ENCODE measurements around the gene MDC1.
"Not testable (repeated sequence)": the region's sequence is repeated elsewhere in the genome, so short reads cannot be mapped to it uniquely, and the experiment has no call there.

MDC1 gene

DNA sequence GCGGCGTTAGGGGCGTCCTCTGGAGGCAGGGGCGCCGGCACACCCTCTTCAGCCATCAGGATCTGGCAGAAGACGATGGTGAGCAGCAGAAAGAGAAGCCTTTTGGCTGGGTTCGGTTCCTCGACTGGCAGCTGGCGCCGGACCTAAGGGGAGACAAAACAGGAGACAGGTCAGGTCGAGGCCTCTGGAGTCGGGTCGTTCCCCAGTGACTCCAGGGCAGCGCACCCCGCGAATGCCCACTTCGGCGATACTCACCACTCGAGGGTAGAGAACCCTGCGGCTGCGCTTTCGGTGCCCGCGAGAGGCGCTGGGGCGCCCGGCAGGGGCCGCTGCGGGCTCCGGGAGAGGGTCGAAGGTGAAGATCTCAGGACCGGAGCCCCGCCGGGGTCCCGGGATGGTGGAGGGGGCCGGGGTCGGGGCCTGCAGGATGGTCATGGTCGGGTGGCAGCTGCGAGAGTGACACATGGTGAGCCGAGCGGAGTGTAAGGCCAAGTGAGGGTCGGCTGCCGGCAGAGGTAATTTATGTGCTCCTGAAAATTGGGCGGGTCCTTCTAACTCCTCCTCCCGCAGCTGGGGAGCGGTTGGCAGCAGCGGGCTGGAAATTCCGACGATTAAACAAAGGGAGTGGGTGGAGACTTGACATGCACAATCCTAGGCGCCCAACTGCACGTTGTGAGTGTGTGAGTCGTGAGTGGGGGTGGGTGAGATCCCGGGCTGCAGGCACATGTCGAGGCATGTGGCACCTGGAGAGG, 27.1 kb upstream of the MDC1 start, which contains the start of gene IER3:
Gene IER3, minus strand, starts transcription at position 494 of the 752 bp plus-strand sequence. Its CDS starts 29 bp downstream, at position 465.
- peak; percentile 78 for DNase-seq

DNA sequence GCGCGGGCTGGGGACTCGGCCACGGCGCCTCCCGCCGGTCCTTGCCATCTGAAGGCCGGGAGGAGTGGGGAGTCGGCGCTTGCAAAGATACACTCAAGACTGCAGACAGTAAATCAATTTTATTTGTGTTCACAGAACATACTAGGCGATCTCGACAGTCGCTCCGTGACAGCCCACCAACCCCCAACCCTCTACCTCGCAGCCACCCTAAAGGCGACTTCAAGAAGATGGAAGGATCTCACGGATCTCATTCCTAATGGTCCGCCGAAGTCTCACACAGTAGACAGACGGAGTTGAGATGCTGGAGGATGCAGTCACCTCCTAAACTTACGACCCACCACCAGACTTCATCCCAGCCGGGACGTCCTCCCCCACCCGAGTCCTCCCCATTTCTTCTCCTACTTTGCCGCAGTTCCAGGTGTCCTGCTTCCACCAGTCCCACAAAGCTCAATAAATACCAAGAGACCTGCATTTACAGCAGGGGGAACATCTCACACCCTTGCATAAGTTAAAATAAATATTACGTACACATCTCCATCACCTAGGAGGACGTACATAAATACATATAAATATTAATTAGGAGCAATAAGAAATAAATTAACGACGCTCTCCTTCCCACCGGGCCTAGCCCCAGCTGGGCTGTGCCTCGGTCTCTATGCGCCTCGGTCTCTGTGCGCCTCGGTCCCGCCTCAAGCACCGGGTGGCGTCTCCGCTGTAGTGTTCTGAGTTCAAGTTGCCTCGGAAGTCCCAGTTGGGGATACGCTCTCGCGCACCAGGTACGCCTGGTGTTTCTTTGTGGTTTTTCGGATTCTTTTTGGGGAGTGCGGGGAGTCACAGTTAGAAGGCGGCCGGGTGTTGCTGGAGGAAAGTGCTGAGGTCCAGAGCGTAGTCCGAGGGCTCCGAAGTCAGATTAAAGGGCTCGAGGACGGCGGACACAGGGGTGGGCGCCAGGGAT, 26.3 kb upstream of the MDC1 start:
- DNase-seq = peak; percentile 44

DNA sequence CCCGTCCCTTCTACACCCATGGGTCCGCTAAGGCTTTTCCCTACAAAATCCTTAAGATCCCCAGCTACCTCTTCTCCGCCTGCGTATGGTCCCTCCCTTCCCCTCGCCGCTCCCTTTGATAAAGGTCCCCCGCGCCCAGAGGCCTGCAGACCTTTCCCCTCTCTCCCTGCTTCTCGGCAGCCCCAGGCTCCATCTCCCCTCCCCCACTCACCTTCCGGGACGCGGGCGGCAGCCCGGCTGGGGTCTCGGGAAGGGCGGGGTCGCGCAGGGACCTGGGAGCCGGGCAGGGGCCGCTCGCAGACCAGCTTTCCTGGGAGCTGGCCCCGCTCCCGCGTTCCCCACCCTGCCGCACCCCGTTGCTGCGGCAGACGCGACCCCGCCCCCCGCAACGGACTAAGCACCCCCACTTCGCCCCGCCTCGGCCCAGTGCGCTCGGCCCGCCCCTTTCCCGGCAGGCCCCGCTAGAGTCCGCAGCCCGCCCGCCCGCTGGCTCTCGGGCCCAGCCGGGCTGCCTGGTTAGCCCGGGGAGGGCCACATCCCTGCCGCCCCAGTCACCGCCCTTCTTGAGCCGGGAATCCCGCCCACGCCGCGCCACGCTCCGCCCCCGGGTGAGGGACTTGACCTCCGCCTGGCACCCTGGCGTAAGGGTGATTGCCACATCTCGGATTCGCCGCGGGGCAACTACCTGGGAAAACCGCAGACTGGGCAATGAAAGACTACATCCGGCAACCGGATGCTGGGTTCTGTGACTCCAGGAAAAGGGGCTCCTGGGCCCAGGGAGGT, 25.4 kb upstream of the MDC1 start, which contains the start of gene FLOT1:
Gene FLOT1, minus strand, starts transcription at position 372 of the 783 bp plus-strand sequence. CDS start 498 bp downstream, outside the sequence.
- peak; percentile 90 for DNase-seq

DNA sequence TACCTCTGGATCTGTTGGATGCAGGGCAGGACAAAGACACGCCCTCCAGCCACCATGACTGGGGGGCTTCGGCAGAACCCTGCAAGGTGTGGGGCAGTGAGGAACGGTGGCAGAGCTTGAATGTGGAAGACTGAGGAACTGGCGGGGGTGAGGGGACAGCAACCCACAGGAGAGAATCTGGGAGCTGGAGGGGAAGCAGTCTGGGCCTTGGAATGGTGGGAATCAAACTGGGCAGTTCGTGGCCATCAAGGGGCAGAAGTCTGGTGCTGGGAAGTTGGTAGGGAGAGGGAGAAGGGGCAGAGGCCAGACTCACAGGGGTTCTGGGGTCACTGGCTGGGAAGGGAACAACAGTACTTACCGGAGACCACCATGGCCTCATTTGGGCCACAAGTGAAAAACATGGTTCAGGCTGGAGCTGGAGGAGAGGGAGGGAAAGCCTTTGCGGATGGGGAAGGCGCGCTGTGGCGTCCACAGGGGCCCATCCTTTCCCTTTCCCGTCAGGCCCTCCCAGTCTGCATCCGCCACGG, 24.8 kb upstream of the MDC1 start:
- no peak for DNase-seq

GRCh38 chr6:30741063-30741779, 24.1 kb upstream of the MDC1 start:
- no peak for DNase-seq

DNA sequence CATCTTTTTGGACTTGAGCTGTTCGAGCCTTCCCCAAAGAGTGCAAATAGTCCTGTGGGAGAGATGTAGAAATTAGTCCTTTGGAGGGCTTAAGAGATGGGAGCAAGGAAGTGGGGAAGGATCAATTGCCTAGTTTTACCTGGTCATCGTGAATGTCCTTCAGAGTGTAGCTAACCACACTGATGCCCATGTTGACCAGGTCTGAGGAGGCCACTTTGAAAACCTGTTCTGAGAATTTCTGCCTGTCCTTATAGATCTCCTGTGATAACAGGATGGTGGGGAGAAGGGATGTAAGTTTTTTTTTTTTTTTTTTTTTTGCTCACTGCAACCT, 23.4 kb upstream of the MDC1 start:
- DNase-seq = no peak

- no peak for DNase-seq
Observed at GRCh38 chr6:30738532-30738931, 21.5 kb upstream of the MDC1 start.

GRCh38 chr6:30735668-30736314, 18.7 kb upstream of the MDC1 start:
- DNase-seq = no peak

- no peak for DNase-seq
Observed at GRCh38 chr6:30732237-30732943, 15.3 kb upstream of the MDC1 start.

- peak; percentile 83 for DNase-seq
Observed at GRCh38 chr6:30730601-30731435, 13.7 kb upstream of the MDC1 start.

DNA sequence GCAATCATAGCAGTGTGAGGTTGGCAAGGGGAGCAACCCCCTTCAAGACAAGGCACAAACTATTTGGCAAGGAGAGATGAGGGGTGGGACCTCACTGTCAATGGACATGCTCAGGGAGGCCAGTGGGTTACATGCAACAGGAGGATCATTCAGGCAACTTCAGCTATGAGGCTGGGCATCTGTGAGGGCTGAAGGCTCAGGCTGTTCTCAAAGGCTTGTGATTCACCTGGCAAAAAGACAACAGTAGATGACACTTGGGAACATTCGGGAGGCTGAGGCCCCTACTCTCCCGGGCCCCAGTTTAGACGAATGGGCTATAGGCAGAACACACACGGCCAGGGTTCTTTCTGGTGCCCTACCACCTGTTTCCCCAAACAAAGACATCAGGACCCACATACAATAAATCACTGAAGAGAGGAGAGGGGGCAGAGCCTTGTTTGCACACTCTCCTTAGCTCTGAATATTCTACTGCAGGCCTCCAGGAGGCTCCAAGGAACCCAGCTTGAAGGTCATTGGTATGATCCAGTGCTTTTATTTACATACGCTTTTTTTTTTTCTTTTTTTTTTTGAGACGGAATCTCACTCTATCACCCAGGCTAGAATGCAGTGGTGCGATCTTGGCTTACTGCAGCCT, 11.0 kb upstream of the MDC1 start:
- DNase-seq = no peak

- DNase-seq = no peak
Observed at GRCh38 chr6:30726506-30727413, 9.7 kb upstream of the MDC1 start.

DNA sequence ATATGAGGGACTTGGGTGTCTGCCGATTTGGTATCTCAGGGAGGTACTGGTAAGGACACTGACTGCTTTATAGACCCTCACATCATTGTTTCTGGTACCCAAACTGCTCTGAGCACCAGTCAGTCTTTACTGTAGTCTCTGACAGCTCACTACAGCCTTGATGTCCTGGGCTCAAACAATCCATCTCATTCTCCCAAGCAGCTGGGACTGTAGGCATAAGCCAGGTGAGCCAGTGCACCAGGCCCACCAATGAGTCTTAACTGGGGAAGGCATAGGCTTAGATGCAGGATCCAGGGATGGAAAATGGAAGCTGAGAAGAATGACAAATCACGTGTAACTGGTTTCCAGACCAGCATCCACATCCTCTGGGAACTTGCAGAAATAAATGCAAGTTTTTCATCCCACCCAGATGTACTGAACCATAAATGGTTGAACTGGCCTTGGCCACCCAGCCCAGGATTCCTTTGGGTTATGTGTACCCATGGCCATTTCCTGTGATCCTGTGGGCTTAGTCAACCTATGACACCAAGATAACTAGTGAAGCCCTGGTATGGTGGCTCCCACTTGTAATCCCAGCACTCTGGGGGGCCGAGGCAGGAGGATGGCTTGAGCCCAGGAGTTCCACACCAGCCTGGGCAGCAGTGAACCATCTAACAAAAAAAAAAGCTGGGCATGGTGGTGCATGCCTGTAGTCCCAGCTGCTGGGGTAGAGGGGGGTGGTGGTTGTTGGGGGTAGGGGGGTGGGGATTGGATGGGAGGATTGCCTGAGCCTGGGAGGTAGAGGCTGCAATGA, 8.8 kb upstream of the MDC1 start:
- peak; percentile 16 for DNase-seq

DNA sequence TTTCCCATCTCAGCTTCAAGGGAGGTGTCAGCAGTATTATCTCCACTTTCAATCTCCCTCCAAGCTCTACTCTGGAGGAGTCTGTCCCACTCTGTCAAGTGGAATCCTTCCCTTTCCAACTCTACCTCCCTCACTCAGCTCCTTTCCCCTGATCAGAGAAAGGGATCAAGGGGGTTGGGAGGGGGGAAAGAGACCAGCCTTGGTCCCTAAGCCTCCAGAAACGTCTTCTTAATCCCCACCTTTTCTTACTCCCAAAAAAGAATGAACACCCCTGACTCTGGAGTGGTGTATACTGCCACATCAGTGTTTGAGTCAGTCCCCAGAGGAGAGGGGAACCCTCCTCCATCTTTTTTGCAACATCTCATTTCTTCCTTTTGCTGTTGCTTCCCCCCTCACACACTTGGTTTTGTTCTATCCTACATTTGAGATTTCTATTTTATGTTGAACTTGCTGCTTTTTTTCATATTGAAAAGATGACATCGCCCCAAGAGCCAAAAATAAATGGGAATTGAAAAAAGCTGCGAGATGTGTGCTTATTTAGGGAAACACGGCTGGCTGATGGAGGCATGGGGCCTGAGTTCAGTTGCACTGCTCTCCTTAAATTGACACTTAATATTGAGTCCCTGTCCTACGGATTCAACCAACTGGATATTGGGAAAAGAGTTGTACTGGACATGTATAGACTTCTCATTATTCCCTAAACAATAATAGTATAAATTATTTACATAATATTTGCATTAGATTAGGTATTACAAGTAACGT, 8.0 kb upstream of the MDC1 start:
- DNase-seq = no peak

GRCh38 chr6:30723843-30724741, 7.0 kb upstream of the MDC1 start:
- DNase-seq = not testable (repeated sequence)

Data from NCI-H345 (cell line).